GM12874 (cell line): ENCODE measurements around the gene GPR68.

Experiments
- CTCF ChIP-seq: IDR thresholded peaks from 2 replicates; pipeline ENCODE4 v1.5.1; 2011; ENCODE audit warnings: low read depth, mild to moderate bottlenecking, control low read depth, low read length, moderate library complexity; ENCODE audit not compliant: insufficient read depth

The GPR68 gene

GRCh38 chr14:91220581-91221000 lies 23.9 kb downstream of the GPR68 start:
- no peak for TF ChIP-seq CTCF

DNA sequence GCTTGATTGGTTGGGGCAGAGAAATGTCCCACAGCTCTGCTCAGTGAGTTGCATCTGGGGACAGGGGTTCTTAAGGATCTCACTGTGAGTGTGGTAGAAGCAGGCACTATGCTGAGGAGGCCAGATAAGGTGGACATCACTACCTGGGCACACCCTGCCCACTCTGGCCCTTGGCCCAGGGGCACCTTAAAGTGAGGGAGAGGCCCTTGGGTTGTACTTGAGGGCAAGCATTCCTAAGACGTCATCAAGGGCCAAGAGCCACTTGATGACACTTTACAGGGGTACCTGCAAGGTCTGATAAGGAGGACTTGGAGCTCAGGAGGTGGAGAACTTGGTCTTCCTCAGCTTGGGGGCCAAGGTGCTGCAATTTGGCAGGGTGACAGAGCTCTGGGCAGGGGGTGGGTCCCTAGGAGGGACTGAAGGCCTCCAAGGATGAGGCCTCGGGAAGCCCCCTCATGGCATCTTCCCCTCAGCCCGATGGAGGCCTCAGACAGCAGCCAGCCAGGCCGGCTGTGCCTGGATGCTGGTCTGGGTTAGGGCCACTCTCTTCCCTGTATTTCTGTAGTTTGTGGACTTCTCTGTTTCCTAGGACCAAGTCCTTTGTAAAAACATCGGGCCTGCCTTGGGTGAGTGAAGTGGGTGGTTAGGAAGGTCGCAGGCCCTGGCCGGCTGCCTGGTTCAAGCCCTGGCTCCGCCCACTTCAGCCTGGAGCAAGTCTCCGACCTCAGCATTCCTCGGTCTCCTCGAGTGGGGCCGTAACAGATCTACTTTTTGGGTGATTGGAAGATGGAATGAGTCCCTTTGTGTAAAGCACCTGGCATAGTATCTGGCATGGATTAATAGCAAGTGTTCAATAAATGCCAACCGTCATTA lies 24.8 kb downstream of the GPR68 start:
- no peak for TF ChIP-seq CTCF

DNA sequence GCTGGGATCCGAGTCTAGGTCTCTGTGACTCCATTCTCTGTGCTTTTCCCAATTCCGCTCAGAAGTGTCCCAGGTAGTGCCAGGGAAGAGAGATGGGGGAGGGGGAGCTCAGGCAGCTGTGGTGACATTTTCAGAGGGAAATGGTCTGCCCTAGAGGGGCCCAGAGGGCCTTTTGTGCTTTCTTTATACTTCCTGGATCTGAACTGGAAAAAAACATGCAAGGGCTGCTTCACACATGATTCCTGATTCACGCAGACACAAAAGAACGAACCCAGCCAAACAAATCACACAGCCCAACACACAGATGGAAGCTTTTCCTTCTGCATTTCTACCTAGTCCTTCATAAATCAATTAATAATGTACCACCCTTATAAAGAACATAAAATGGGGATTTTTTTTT lies 26.5 kb downstream of the GPR68 start:
- no peak for TF ChIP-seq CTCF

GRCh38 chr14:91216731-91217226 lies 27.7 kb downstream of the GPR68 start:
- no peak for TF ChIP-seq CTCF

DNA sequence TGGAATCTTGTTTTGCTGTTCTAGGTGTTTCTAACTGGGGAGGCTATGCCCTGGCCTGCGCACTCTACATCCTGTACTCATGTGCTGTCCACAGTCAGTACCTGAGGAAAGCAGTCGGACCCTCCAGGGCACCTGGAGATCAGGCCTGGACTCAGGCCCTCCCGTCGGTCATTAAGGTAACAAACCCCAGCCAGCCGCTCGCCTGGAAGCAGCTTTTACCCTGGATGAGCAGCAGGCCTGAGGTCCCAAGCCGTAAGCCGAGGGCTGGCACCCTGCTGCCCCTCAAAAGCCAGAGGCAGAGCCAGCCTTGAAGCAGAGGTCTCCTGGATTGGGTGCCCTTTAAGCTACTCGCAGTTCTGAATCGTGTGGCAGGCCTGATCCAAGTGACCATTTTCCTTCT lies 29.1 kb downstream of the GPR68 start:
- TF ChIP-seq CTCF, result no peak

DNA sequence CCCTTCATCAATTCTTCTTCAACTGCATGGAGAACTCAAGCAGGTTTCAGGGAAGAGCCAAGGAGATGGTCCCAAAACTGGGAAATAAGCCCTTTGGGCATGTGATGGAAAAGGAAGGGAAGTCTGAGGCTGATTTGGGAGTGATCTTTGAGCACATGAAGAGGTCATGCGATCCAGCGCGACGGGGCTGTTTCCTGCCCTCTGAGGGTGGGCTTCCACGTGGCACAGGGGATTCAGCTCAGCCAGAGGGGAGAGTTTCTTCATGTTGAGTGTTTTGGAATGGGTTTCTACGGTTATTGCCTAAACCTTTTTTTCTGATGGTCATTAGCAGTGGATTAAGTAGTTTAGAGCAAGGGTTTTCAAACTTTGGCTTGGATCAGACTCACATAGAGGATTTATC lies 30.2 kb downstream of the GPR68 start:
- TF ChIP-seq CTCF, result no peak

DNA sequence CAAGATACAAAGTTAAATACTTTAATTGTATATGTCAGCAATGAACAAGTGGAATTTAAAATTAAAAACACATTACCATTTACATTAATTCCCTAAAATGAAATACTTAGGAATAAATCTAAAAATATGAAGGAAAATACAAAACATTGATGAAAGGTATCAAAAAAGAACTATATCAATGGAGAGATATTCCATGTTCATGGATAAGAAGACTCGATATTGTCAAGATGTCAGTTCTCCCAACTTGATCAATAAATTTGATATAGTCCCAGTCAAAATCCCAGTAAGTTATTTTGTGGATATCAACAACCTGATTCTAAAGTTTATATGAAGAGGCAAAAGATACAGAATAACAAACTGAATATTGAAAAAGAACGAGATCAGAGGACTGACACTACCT lies 33.5 kb downstream of the GPR68 start:
- TF ChIP-seq CTCF, result no peak
